Panc1 (cell line): ENCODE data around the gene ADGRV1. TPM values are rescaled to one million over a fixed set of nuclear protein-coding genes. Genes with fewer than 3 reads are reported as not detected.

Experiments used
- ATAC-seq: fragments of 200-7000 bp; cut with Tn5 transposase; 2 replicates; pipeline ENCODE4 v1.9.1; 2020; ENCODE audit warnings: mild to moderate bottlenecking, moderate library complexity
- BruUV-seq: library from RNA; stranded (reverse); fragments of 400-500 nt; replicated peaks from 2 replicates; lab custom pipeline; 2021; lab: Mats Ljungman, UMichigan
- CTCF ChIA-PET: fragments of 300-600 bp; sonication (Branson Sonifier 250); formaldehyde crosslinking; loops from one replicate; lab custom pipeline; 2022; ENCODE audit warnings: antibody characterized with exemption; lab: Charles Lee
- POLR2A ChIA-PET: fragments of 300-600 bp; sonication (Branson Sonifier 250); formaldehyde crosslinking; loops from one replicate; lab custom pipeline; 2022; ENCODE audit warnings: antibody characterized with exemption; lab: Charles Lee
- DNase-seq: peaks from one replicate; pipeline ENCODE4 v3.0.0-alpha.2; 2010; ENCODE audit warnings: low read depth, low spot score
- H3K27ac ChIP-seq: 2 replicates; pipeline ENCODE4 v1.5.1; 2011; ENCODE audit warnings: mild to moderate bottlenecking, low read length, inconsistent platforms
- H3K27me3 ChIP-seq: fragments of 200-500 bp; sonication (Bioruptor generic); 2 replicates; pipeline ENCODE4 v1.6.0; 2014; ENCODE audit warnings: low read length, inconsistent platforms; ENCODE audit not compliant: control insufficient read depth, insufficient read depth
- H3K36me3 ChIP-seq: fragments of 200-500 bp; sonication (Bioruptor generic); 2 replicates; pipeline ENCODE4 v1.5.1; 2014; ENCODE audit warnings: inconsistent platforms, mild to moderate bottlenecking, low read length, moderate library complexity; ENCODE audit not compliant: control insufficient read depth, insufficient read depth
- H3K4me1 ChIP-seq: 2 replicates; pipeline ENCODE4 v1.5.1; 2011; ENCODE audit warnings: inconsistent platforms, mild to moderate bottlenecking, low read length, moderate library complexity; ENCODE audit not compliant: control insufficient read depth, insufficient read depth
- H3K4me3 ChIP-seq, 2 experiments: 2 replicates each; pipeline ENCODE4 v1.5.1; 2011 to 2012; ENCODE audit warnings: low read depth in 2 of 2, low read length in 2 of 2, mild to moderate bottlenecking in 2 of 2, inconsistent platforms in 1 of 2, moderate library complexity in 1 of 2
- H3K9me3 ChIP-seq: fragments of 200-500 bp; sonication (Bioruptor generic); 2 replicates; pipeline ENCODE4 v1.5.1; 2014; ENCODE audit warnings: low read depth, mild to moderate bottlenecking, inconsistent platforms, low read length, moderate library complexity; ENCODE audit not compliant: control insufficient read depth, insufficient read depth
- POLR2AphosphoS5 ChIP-seq: IDR thresholded peaks from 2 replicates; pipeline ENCODE4 v1.6.1; 2012; ENCODE audit warnings: mild to moderate bottlenecking, low read depth, low read length, moderate library complexity
- SIN3A ChIP-seq: IDR thresholded peaks from 2 replicates; pipeline ENCODE4 v1.6.1; 2012; ENCODE audit warnings: low read depth, mild to moderate bottlenecking, low read length, moderate library complexity, borderline replicate concordance; ENCODE audit not compliant: insufficient read depth
- TCF7L2 ChIP-seq: IDR thresholded peaks from 2 replicates; pipeline ENCODE4 v1.6.1; 2011; ENCODE audit warnings: mild to moderate bottlenecking, low read depth, low read length, inconsistent platforms
- in situ Hi-C: cut with HindIII; loops from 2 replicates; pipeline ENCODE4 v1.10.0; 2016; ENCODE audit warnings: low sequenced_read_pairs, low pct_unique_long_range_greater_than_20kb
- intact Hi-C: fragments of 100-400 bp; cut with micrococcal nuclease; formaldehyde crosslinking; loops from one replicate; pipeline ENCODE4 v1.10.0; 2022; ENCODE audit not compliant: unreplicated experiment
- total RNA-seq: library from RNA; stranded (reverse); gene quantifications from one replicate; pipeline ENCODE4 v1.2.1, GENCODE V29; 2021; ENCODE audit not compliant: unreplicated experiment
- TF ChIP-seq, protein P1 (sequence below), 2 experiments: IDR thresholded peaks; 2 replicates each; pipeline ENCODE4 v1.6.1; 2011 to 2012; ENCODE audit warnings: low read depth in 2 of 2, control low read depth in 1 of 2, low read length in 1 of 2, mild to moderate bottlenecking in 1 of 2, moderate library complexity in 1 of 2; ENCODE audit not compliant: insufficient read depth in 1 of 2
- TF ChIP-seq, protein P2 (sequence below): fragments of 450-650 bp; IDR thresholded peaks from 2 replicates; pipeline ENCODE4 v1.5.1; 2017; ENCODE audit warnings: mild to moderate bottlenecking

Gene ADGRV1
- total RNA-seq, 1 experiment from 2014 or later: 0.49 TPM

DNA sequence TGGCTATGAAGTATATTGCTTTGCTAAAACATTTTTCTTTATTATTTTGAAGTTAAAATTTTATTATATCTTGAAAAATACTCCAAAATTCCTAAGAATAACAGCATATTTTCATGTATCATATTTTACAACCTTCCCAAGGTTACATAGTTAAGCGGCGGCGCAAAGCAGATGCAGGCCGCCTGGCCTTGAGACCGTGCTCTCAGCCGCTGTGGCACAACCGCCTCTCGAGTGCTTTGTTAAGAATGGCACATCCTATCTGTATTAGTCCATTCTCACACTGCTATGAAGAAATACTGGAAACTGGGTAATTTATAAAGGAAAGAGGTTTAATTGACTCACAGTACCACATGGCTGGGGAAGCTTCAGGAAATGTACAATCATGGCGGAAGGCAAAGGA is 595.7 kb downstream of the ADGRV1 start:
- H3K27me3 ChIP-seq: no peaks in the 10 kb centered on the region
- TF ChIP-seq TCF7L2: no peak
- TF ChIP-seq, protein P1, sequence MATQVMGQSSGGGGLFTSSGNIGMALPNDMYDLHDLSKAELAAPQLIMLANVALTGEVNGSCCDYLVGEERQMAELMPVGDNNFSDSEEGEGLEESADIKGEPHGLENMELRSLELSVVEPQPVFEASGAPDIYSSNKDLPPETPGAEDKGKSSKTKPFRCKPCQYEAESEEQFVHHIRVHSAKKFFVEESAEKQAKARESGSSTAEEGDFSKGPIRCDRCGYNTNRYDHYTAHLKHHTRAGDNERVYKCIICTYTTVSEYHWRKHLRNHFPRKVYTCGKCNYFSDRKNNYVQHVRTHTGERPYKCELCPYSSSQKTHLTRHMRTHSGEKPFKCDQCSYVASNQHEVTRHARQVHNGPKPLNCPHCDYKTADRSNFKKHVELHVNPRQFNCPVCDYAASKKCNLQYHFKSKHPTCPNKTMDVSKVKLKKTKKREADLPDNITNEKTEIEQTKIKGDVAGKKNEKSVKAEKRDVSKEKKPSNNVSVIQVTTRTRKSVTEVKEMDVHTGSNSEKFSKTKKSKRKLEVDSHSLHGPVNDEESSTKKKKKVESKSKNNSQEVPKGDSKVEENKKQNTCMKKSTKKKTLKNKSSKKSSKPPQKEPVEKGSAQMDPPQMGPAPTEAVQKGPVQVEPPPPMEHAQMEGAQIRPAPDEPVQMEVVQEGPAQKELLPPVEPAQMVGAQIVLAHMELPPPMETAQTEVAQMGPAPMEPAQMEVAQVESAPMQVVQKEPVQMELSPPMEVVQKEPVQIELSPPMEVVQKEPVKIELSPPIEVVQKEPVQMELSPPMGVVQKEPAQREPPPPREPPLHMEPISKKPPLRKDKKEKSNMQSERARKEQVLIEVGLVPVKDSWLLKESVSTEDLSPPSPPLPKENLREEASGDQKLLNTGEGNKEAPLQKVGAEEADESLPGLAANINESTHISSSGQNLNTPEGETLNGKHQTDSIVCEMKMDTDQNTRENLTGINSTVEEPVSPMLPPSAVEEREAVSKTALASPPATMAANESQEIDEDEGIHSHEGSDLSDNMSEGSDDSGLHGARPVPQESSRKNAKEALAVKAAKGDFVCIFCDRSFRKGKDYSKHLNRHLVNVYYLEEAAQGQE (IDR thresholded peaks at IDR 0.05; ENCODE audit: insufficient read depth in 1 of 2, low read depth in 2 of 2, low read length in 1 of 2): no peak
- no peak for TF ChIP-seq SIN3A
- TF ChIP-seq, protein P2, sequence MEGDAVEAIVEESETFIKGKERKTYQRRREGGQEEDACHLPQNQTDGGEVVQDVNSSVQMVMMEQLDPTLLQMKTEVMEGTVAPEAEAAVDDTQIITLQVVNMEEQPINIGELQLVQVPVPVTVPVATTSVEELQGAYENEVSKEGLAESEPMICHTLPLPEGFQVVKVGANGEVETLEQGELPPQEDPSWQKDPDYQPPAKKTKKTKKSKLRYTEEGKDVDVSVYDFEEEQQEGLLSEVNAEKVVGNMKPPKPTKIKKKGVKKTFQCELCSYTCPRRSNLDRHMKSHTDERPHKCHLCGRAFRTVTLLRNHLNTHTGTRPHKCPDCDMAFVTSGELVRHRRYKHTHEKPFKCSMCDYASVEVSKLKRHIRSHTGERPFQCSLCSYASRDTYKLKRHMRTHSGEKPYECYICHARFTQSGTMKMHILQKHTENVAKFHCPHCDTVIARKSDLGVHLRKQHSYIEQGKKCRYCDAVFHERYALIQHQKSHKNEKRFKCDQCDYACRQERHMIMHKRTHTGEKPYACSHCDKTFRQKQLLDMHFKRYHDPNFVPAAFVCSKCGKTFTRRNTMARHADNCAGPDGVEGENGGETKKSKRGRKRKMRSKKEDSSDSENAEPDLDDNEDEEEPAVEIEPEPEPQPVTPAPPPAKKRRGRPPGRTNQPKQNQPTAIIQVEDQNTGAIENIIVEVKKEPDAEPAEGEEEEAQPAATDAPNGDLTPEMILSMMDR: no peak
- no peak for TF ChIP-seq POLR2AphosphoS5
- ATAC-seq (no peak), DNase-seq (no peak)
- no peak overlapping the region for H3K4me3 ChIP-seq
- H3K4me1 ChIP-seq: no peaks in the 10 kb centered on the region
- no TSS peak for BruUV-seq
- in situ Hi-C loops: no loop called here
- intact Hi-C loops: no loop called here
- H3K36me3 ChIP-seq: no peaks in the 10 kb centered on the region
- CTCF ChIA-PET: no interaction called here
- no peak overlapping the region for H3K27ac ChIP-seq
- POLR2A ChIA-PET: no interaction called here
- H3K9me3 ChIP-seq: no peaks in the 10 kb centered on the region

DNA sequence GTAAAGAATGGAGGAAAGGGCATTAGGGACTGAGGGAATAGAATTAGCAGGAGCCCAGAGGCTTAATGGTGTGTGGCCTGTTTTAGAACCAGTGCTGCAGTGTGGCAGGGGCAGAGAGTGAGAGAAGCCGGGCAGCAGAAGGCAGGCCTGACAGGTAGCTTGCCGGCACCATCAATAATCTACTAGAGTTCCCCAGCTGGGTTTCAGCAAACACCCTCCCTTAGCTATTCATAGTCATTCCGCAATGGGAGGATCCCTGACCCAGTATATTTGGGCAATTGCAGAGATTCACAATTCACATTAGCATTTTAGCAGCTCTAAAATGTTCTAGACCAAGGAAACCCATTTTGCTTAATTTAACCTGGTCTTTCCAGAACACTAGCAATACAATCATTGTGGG is 596.7 kb downstream of the ADGRV1 start:
- ChIA-PET POLR2A (no interaction called here), CTCF (interaction anchor here (0.6 kb wide), 1 partner anchor 231 kb away, joined by 5 read pairs; no protein-coding TSS in a partner anchor)
- Histone ChIP-seq H3K27me3 (no peaks in the 10 kb centered on the region), H3K27ac (no peak overlapping the region), H3K4me1 (no peaks in the 10 kb centered on the region), H3K36me3 (no peaks in the 10 kb centered on the region), H3K9me3 (no peaks in the 10 kb centered on the region), H3K4me3 (no peak overlapping the region)
- BruUV-seq: no TSS peak
- in situ Hi-C loops (no loop called here), intact Hi-C loops (no loop called here)
- ATAC-seq (no peak), DNase-seq (no peak)
- TF ChIP-seq, protein P1 (IDR thresholded peaks at IDR 0.05; ENCODE audit: insufficient read depth in 1 of 2, low read depth in 2 of 2, low read length in 1 of 2): no peak
- no peak for TF ChIP-seq TCF7L2
- TF ChIP-seq, protein P2: no peak
- no peak for TF ChIP-seq POLR2AphosphoS5
- TF ChIP-seq SIN3A: no peak
